HEK293 (cell line): ENCODE results near the gene RALGAPA1.

Experiments
- KLF8 ChIP-seq: fragments of 450-650 bp; formaldehyde crosslinking; IDR thresholded peaks from 2 replicates; pipeline ENCODE4 v1.5.1; 2016; ENCODE audit warnings: missing biosample characterization, missing genetic modification characterization
- MYNN ChIP-seq: fragments of 450-650 bp; formaldehyde crosslinking; IDR thresholded peaks from 2 replicates; pipeline ENCODE4 v1.5.1; 2016; ENCODE audit warnings: missing biosample characterization, missing genetic modification characterization, borderline replicate concordance
- MZF1 ChIP-seq: fragments of 450-650 bp; formaldehyde crosslinking; IDR thresholded peaks from 2 replicates; pipeline ENCODE4 v1.5.1; 2017; ENCODE audit warnings: missing biosample characterization, missing genetic modification characterization, borderline replicate concordance
- TCF7L2 ChIP-seq: IDR thresholded peaks from 2 replicates; pipeline ENCODE4 v1.6.1; 2011; ENCODE audit warnings: low read depth, mild to moderate bottlenecking, inconsistent platforms, low read length, moderate library complexity, borderline replicate concordance
- ZBTB21 ChIP-seq: fragments of 450-650 bp; formaldehyde crosslinking; IDR thresholded peaks from 2 replicates; pipeline ENCODE4 v1.5.1; 2017; ENCODE audit warnings: missing biosample characterization, missing genetic modification characterization
- ZNF24 ChIP-seq: fragments of 450-650 bp; formaldehyde crosslinking; IDR thresholded peaks from 2 replicates; pipeline ENCODE4 v1.5.1; 2016; ENCODE audit warnings: missing biosample characterization, missing genetic modification characterization
- ZNF341 ChIP-seq: fragments of 450-650 bp; formaldehyde crosslinking; IDR thresholded peaks from 2 replicates; pipeline ENCODE4; 2016; ENCODE audit warnings: low read depth, missing biosample characterization, missing genetic modification characterization
- TF ChIP-seq, protein P1 (sequence below): fragments of 450-650 bp; formaldehyde crosslinking; IDR thresholded peaks from 2 replicates; pipeline ENCODE4 v1.5.1; 2016; ENCODE audit warnings: missing biosample characterization, missing genetic modification characterization
- TF ChIP-seq, protein P2 (sequence below): fragments of 450-650 bp; formaldehyde crosslinking; IDR thresholded peaks from 2 replicates; pipeline ENCODE4 v1.5.1; 2016; ENCODE audit warnings: missing biosample characterization, missing genetic modification characterization

DNA sequence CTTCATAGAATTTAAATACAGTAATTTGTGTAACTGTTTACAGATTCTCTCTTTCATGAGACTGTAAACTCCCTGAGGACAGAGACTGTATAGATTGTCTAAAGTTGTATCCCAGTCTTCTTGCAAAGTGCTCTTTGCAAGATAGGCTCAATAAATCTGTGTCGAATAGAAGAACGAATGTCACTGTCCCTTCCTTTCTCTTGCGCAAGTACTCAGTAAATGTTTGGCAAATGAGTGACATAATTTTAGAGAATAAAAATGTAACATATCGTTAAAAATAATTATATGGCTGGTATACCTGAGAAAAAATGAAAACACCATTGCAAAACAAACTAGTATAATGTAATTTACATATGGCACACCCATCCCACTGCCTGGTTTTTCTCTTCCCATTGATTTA lies 1.9 kb upstream of the RALGAPA1 start:
- TF ChIP-seq, protein P1, sequence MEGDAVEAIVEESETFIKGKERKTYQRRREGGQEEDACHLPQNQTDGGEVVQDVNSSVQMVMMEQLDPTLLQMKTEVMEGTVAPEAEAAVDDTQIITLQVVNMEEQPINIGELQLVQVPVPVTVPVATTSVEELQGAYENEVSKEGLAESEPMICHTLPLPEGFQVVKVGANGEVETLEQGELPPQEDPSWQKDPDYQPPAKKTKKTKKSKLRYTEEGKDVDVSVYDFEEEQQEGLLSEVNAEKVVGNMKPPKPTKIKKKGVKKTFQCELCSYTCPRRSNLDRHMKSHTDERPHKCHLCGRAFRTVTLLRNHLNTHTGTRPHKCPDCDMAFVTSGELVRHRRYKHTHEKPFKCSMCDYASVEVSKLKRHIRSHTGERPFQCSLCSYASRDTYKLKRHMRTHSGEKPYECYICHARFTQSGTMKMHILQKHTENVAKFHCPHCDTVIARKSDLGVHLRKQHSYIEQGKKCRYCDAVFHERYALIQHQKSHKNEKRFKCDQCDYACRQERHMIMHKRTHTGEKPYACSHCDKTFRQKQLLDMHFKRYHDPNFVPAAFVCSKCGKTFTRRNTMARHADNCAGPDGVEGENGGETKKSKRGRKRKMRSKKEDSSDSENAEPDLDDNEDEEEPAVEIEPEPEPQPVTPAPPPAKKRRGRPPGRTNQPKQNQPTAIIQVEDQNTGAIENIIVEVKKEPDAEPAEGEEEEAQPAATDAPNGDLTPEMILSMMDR, result no peak
- TF ChIP-seq, protein P2, sequence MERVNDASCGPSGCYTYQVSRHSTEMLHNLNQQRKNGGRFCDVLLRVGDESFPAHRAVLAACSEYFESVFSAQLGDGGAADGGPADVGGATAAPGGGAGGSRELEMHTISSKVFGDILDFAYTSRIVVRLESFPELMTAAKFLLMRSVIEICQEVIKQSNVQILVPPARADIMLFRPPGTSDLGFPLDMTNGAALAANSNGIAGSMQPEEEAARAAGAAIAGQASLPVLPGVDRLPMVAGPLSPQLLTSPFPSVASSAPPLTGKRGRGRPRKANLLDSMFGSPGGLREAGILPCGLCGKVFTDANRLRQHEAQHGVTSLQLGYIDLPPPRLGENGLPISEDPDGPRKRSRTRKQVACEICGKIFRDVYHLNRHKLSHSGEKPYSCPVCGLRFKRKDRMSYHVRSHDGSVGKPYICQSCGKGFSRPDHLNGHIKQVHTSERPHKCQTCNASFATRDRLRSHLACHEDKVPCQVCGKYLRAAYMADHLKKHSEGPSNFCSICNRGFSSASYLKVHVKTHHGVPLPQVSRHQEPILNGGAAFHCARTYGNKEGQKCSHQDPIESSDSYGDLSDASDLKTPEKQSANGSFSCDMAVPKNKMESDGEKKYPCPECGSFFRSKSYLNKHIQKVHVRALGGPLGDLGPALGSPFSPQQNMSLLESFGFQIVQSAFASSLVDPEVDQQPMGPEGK (tag by site-specific recombination), result no peak
- TF ChIP-seq KLF8 (tag by site-specific recombination) (no peak), MYNN (tag by site-specific recombination) (no peak), TCF7L2 (no peak), ZBTB21 (tag by site-specific recombination) (no peak), MZF1 (tag by site-specific recombination) (no peak), ZNF341 (no peak), ZNF24 (no peak)
